Activated naive CD4-positive, alpha-beta T cell treated with anti-CD3 and anti-CD28 coated beads, Interleukin-2, amount 50 U/mL, for 16 hours (primary cell): ENCODE data around the gene PIKFYVE.
A peak's percentile ranks its signal among the peaks of the same experiment; 100 is the strongest.
"Not testable (repeated sequence)": the region's sequence is repeated elsewhere in the genome, so short reads cannot be mapped to it uniquely, and the experiment has no call there.

Experiments
- DNase-seq: peaks from one replicate; pipeline ENCODE4 v3.0.0-alpha.2; 2020

PIKFYVE gene

DNA sequence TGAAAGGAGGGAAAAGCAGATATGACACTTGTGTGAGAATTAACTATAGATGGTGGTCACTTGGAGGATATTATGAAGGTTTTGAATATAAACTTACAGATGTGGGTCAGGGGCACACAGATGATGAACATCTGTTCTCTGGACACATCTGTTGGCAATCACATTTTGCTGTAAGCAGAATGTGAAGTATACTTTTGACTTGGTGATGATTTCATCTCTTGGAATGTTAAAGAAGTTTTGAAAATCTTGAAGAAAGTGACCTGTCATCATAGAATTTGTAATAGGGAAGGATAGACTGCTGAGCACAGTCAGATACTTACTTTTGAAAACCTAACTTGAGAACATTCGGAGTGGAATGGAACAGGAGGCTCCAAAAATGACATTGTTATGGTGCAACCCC lies 40.2 kb downstream of the PIKFYVE start:
- no peak for DNase-seq

DNA sequence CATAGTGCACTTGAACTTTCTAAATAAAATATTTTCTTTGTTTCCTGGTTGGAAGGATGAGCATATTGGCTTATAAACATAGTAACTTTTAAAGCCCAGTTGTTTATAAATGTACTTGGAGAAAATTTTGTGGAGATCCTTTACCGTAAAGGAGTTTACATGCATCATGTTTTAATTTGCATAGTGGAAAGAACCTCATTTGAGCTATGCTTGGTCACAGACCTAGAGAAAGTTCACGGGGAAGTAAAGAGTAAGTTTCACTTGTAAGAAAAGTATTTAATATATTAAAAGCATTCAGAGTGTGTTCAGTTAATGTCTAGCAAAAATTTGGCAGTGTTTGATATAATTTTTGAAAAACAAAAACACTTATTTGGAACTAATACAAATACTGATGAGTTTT lies 45.3 kb downstream of the PIKFYVE start:
- no peak for DNase-seq

DNA sequence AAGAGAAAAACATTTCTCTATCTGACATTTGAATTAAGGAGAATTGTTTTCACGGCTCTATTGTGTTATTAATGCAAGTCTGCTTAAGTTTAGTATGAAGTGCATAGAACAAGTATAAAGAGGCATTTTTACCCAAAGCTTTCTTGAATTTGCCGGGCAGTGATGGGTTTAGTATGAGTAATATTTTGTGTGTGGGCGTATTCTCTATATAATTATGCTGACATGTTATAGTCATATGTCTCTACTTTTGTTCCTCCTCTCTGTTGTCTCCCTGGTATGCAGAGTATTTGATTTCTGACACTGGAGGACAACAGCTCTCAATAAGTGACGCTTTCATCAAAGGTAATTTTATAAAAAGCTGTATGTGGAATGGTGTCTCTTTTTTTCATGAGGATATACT lies 45.9 kb downstream of the PIKFYVE start:
- no peak for DNase-seq

DNA sequence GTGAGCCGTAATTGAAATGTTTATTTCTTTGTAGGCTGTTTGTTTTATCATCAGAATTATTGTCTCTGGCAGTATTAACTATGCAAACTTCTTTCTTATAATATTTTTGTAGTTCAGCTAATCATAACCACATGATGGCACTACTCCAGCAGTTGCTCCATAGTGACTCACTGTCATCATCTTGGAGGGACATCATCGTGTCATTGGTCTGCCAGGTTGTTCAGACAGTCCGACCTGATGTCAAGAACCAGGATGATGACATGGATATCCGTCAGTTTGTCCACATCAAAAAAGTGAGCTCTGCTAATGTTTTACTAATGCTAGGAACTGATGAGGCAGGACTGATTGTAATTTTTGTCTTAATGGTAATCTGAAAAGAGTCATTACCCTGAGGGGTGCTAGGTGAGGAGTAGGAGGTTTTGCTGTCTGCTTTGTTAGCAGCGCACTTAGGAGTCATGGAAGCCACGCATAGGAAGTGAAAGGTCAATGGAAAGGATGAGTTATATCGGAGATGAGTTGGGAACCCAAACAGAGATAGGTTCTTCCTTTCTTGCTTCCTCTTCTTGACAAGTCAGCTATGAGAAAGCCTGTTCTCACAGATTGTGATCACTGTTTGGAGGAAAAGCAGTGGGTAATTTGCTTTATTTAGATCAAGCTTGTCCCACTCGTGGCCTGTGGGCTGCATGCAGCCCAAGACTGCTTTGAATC lies 49.2 kb downstream of the PIKFYVE start:
- no peak for DNase-seq

DNA sequence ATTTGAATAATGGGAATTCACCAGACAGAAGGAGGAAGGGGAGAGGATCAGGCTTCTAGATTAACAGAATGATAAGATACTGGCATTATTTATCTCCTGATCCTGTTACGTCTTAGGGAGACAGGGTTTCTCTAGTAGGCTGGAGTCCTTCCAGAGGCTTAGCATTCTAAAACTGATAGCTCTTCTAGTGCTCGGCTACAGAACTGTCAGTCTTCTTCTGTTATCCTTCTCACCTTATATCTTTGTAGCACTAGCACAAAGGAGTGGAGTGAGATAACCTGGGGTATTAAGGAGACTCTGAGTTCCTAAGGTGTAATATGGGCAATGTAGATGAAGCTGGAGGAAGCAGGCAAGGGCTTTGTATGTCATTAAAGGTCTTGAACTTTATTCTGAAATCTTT lies 52.1 kb downstream of the PIKFYVE start:
- no peak for DNase-seq

DNA sequence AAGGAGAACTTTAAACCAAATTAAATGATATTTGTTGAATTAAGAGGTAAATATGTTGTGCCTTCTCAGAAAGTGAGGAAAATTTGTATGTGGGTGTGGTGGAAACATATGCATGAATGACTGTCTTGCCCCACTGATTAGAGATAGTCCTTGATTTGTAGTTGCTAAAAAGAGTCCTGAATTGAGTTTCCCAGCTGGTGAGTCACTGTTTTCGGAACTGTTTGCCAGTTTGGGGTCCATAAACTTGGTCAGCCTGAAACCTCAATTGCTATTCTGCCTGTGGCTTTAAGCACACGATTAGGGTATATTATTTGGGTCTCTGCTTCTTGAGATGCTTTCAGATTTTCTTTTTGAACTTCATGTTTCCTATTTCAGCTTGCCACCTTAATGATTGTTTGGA lies 53.3 kb downstream of the PIKFYVE start:
- DNase-seq = no peak

DNA sequence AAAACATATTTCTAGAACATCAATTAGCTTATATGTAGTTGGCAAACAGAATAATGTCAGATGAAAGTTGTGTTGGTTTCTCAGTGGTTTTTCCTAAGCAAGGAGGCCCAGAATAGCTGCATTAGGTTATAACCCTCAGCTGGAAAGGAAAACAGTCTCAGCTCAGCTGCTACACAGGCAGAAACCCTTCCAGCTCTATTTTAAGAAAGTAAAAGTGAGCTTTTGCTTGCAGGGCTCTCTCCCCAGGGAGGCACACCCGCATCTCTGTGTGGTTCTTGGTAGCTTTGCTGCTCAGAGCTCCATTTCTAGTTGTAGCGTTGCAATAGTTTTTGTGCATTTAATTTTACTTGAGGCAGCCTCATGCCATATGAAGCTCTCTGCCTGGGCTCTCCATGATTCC lies 54.6 kb downstream of the PIKFYVE start:
- DNase-seq = no peak

DNA sequence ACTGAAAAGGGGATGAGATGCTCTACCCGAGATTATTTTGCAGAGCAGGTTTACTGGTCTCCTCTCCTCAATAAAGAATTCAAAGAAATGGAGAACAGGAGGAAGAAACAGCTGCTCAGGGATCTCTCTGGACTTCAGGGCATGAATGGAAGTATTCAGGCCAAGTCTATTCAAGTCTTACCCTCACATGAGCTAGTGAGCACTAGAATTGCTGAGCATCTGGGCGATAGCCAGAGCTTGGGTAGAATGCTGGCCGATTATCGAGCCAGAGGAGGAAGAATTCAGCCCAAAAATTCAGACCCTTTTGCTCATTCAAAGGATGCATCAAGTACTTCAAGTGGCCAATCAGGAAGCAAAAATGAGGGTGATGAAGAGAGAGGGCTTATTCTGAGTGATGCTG lies 60.0 kb downstream of the PIKFYVE start:
- DNase-seq = no peak

DNA sequence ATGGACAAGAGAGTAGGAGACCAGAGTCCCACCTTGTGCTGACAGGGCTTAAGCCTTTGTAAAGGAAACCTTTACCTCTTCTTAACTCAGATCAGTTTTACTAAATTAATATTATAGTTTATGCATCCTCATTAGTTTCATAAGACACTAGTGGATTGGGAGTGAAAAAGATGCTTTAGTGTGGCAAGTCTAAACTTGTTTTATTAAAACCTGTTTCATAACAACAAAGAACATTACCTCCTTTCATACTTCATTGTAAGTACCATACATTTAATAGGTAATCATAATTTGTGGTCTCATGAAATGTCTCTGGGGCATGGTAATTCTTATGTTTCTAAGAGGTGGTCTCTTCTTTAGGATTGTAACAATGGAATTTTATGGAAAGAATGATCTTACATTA lies 63.4 kb downstream of the PIKFYVE start:
- no peak for DNase-seq

DNA sequence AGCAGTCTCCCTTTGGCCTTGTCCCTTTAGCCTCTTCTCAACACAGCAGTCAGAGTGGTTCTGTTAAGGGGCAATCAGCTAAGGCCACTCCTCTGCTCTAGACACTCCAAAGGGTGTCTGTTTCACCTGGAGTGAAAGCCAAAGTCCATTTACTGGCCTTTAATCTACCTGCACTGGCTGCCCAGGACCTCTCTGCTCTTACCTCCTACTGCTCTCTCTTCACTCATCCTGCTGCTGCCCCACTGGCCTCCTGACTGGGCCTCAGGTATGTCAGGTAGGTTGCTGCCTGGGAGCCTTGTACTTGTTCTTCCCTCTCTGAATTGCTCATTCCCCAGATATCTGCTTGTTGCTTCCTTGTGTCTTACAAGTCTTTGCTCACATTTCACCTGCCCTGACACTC lies 68.2 kb downstream of the PIKFYVE start:
- no peak for DNase-seq

- DNase-seq = no peak
Observed at GRCh38 chr2:208346756-208347155, 80.7 kb downstream of the PIKFYVE start.

- no peak for DNase-seq
Observed at GRCh38 chr2:208350610-208351009, 84.6 kb downstream of the PIKFYVE start.

GRCh38 chr2:208352644-208353567 lies 86.9 kb downstream of the PIKFYVE start:
- DNase-seq = no peak

DNA sequence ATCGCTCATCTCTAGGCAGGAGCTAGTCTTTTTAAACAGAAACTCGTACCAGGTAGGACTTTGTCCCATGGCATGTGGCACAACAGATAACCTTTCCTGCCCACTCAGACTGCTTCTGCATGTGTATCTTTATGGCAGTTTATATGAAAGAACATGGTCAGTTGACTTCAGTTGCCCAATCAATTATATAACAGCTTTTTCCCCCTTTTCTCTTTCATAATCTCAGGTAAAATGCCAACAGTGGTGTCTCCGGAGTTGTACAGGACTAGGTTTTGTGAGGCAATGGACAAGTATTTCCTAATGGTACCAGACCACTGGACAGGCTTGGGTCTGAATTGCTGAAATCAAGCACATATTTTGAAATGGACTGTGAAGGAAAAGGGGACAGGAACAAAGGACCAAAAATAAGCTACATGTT lies 88.9 kb downstream of the PIKFYVE start:
- no peak for DNase-seq

DNA sequence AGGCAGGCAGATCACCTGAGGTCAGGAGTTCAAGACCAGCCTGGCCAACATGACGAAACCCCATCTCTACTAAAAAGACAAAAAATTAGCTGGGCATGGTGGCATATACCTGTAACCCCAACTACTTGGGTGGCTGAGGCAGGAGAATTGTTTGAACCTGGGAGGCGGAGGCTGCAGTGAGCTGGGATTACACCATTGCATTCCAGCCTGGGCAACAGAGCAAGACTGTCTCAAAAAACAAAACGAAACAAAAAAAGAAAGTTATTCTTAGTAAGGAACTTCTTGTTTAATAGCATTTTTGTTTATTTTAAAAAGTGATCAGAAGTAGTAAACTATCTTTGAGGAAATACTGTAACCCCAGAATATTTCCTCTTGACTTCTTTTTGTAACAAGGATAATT lies 90.4 kb downstream of the PIKFYVE start:
- DNase-seq = not testable (repeated sequence)

DNA sequence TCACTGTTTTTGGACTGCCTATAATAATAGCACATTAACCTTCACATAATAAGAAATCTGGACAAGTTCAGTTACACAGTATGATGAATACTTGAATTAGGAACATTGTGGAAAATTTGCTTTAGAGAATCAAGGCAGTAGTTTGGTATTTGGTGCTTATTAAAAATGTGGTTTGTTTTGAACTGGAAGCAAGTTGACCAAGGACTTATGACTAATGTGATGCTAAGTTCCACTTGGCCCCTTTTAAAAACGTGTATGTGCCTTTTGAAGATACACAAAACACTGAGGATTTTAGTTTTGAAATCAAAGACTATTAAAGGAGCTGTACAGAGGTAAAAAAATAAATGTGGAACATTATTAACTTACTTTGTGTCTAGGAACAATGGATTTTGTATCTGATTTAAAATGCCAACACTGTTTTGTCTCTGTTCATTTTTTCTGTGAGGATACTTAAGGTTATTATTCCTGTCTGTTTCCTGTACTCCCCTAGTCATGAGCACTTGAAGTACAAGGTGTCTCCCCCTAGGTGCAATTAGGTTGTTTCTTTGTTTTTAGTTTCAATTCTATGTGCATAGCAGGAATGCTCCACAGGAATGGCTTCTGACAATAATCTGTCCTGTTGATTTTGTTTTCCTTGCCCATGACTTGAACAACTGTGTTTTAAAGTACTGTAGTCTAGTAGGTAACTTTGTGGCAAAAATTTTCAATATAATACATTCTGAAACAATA lies 91.0 kb downstream of the PIKFYVE start:
- DNase-seq = no peak

DNA sequence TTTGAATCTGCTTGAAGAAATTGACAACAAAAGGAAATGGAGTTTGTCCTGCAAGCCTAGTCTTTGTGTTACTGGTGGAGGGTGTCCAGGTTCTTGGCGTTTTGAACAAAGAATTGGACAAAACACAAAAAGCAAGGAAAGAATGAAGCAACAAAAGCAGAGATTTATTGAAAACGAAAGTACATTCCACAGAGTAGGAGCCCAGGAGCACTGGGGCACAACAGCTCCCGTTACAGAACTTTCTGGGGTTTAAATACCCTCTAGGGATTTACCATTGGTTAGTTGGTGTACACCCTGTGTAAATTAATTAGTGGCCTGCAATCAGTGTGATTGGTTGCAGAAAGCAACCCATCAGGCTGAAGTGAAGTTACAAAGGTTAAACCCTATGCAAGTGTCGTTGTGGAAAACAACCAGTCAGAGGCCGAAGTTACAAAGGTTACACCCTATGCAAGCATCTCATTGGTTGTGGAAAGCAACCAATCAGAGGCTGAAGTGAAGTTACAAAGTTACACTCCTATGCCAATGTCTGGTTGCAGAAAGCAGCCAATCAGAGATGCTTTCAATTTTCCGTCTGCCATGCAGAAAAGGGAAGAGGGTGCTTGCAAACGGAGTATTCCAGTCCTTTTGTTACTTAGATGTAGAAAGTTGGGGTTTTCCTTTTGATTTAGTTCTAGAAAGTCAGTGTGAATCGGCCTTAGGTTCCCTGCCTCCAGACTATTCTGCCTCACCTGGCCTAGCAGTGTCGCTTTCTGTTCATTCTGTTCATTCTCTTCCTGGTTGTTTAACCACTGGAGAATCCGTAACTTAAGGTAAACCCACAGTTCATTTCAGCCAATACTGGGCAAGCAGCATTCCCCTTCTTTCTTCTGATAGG lies 92.9 kb downstream of the PIKFYVE start:
- no peak for DNase-seq

DNA sequence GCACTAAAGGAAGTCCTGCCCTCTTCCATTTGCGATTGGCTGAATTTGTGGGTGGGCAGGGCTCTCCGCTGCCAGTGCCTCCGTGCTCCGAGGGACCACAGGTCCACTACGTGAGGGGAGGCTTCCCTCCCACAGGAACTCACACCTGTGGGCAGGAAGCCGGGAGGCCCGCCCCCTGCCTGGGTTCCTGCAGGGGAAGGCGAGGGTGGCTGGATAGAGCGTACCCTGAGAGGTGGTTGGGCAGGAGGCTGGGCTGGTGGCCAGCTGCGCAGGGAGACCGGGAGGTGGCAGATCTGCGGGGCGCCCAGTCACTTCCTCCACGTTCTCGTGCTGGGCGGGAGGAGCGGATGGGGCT lies 93.6 kb downstream of the PIKFYVE start:
- peak; percentile 8 for DNase-seq

DNA sequence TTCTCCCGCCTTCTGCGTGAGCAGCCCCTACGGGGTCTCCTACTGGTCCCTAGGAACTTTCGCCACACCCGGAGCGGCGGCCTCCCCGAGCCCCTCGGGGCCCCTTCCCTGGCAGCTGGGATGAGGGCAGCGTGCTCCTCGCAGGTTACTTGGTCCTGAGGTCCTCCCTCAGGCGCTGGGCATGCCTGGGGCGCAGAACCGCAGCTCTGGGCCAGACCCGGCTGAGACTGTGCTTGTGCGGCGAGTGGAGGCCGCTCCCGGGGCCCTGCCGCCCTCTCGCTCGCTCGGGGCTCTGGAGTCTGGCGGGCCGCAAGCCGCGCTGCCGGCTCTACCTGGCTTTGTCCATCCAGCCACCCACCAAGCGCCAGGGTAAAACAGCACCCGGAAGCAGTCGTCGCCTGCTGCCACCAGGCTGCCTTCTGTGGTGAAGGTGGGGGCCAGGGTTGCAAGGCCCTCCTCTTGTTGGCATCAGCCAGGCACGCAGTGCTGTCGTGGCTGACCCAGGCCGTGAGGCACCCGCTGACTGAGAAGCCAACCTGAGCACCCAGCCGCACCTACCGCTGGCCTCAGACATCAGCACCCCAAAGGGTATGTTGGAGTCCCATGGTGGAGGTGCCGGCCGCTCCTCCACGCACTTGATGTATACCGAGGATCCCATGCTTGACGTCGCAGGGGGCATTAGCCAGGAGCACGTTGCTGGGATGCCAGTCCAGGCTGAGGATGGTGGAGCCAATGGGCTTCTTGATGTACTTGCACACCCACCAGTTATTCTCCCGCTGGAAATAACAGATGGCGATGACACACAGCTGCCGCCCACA lies 94.4 kb downstream of the PIKFYVE start:
- DNase-seq = peak; percentile 9

DNA sequence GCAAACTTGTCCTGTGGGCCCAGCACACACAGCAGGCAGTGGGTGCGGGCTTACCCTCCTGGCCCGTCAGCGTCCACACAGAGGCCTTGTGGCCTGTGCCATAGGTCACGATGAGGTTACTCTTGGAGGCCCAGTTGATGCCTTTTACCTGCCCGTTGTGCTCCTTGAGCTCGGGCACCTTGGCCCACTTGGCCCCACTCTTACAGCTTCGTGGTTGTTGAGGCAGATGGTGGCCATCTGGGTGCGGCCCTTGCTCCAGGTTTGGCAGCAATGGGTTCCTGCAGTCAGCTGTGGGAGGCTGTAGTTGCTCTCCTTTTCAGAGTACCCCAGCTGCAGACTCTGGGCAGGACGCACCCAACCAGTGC lies 95.0 kb downstream of the PIKFYVE start:
- DNase-seq = no peak

DNA sequence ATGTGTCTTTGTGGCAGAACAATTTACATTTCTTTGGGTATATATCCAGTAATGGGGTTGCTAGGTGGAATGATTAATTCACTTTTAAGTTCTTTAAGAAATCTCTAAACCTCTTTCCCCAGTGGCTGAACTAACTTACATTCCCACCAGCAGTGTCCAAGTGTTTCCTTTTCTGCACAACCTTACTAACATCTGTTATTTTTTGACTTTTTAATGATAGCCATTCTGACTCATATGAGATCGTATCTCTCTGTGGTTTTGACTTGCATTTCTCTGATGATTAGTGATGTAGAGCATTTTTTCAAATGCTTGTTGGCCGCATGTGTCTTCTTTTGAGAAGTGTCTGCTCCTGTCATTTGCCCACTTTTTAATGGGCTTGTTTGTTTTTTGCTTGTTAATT lies 97.4 kb downstream of the PIKFYVE start:
- no peak for DNase-seq
